Retina (tissue), 1 donor: ENCODE results near the gene SHROOM3.

Experiments used
- DNase-seq: peaks from one replicate; pipeline ENCODE4 v3.0.0-alpha.2; 2016

SHROOM3 gene

GRCh38 chr4:76670631-76671030 lies 235.6 kb downstream of the SHROOM3 start:
- no peak for DNase-seq

- no peak for DNase-seq
Observed at GRCh38 chr4:76673362-76673761, 238.3 kb downstream of the SHROOM3 start.

- DNase-seq, result no peak
Observed at GRCh38 chr4:76674983-76675382, 240.0 kb downstream of the SHROOM3 start.

- DNase-seq, result no peak
Observed at GRCh38 chr4:76677571-76678326, 242.7 kb downstream of the SHROOM3 start.

GRCh38 chr4:76679691-76680090 lies 244.7 kb downstream of the SHROOM3 start:
- no peak for DNase-seq

- no peak for DNase-seq
Observed at GRCh38 chr4:76680952-76681351, 245.9 kb downstream of the SHROOM3 start.

GRCh38 chr4:76681996-76682395 lies 247.0 kb downstream of the SHROOM3 start:
- DNase-seq, result no peak

- no peak for DNase-seq
Observed at GRCh38 chr4:76683144-76683543, 248.1 kb downstream of the SHROOM3 start.

- DNase-seq, result no peak
Observed at GRCh38 chr4:76687746-76688448, 252.9 kb downstream of the SHROOM3 start.

GRCh38 chr4:76688619-76689144 lies 253.7 kb downstream of the SHROOM3 start:
- peak; percentile 83 for DNase-seq

GRCh38 chr4:76689145-76689817 lies 254.3 kb downstream of the SHROOM3 start:
- peak; percentile 80 for DNase-seq

GRCh38 chr4:76690011-76690905 lies 255.2 kb downstream of the SHROOM3 start:
- no peak for DNase-seq

- DNase-seq, result no peak
Observed at GRCh38 chr4:76690906-76691275, 255.9 kb downstream of the SHROOM3 start.

GRCh38 chr4:76691807-76692582 lies 257.0 kb downstream of the SHROOM3 start:
- DNase-seq, result no peak

- DNase-seq, result no peak
Observed at GRCh38 chr4:76692761-76693160, 257.7 kb downstream of the SHROOM3 start.

GRCh38 chr4:76694056-76694455 lies 259.0 kb downstream of the SHROOM3 start:
- DNase-seq, result no peak

GRCh38 chr4:76696109-76696508 lies 261.1 kb downstream of the SHROOM3 start:
- DNase-seq, result peak; percentile 85

- DNase-seq, result no peak
Observed at GRCh38 chr4:76697129-76697803, 262.2 kb downstream of the SHROOM3 start.

GRCh38 chr4:76698141-76698540 lies 263.1 kb downstream of the SHROOM3 start:
- DNase-seq, result no peak

GRCh38 chr4:76699751-76700310 lies 264.8 kb downstream of the SHROOM3 start:
- no peak for DNase-seq
